ENCODE results near the gene BBS9. TPM values are rescaled to one million over a fixed set of nuclear protein-coding genes. Genes with fewer than 3 reads are reported as not detected.
A peak's percentile ranks its signal among the peaks of the same experiment; 100 is the strongest.

The BBS9 gene
- 9.4 and 13.0 TPM in 2 replicates for total RNA-seq (2022)
- percentile 50 among the genes with signal in this experiment for Bru-seq, nascent RNA
- BruChase-seq, experiment 1, labeled RNA remaining after a 6-hour chase, result percentile 39 among the genes with signal in this experiment
- percentile 42 among the genes with signal in this experiment for BruChase-seq, experiment 2, labeled RNA remaining after a 2-hour chase
- long read RNA-seq, partial matches to known transcripts, result 0 of 5 reads
- long read RNA-seq, other reads (novel, unspliced or antisense), result 5 of 5 reads

DNA sequence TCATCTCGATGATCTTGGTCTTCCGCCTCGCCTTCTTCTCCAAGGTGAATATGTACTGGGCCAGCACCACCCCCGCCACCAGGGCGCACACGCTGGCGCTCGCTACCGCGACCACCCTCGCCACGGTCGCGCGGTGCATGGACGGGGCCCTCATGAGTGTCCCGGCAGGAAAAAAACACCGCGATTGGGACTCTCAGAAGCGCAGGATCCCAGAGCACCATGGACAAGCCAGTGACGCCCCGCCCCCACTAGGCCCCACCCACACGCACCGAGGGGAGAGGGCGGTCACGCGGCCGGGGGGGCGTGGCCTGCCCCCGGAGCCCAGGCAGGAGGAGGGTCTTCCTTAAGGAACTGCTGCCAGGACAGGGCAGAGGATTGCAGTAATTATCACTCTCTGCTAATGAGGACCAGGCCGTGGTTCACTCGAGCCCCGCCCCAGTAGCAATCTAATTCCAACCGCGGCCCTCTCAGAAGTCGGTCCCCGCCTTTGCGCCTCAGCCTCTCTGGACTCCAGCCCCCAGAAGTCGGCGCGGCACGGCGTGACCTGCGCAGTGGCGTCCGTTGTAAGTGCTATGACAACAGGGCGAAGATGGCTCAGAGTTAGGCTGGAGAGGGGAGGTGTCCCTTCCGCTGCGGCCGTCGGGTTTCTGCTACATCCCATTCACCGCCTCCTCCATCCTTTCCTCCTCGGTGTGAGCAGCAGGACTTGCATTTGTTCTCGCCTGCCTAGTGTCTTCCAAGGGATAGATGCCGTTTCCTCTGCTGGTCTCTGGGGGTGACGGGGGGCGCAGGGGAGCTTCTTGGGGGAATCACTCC, at the start of gene BBS9:
Gene BBS9, plus strand, starts transcription at position 575 of the 816 bp plus-strand sequence. CDS start 16,689 bp downstream, outside the sequence.
- Mint-ChIP-seq H3K4me3 (ENCODE audit: low read depth, unreplicated experiment) (peak within 1 kb of the TSS; percentile 91), H3K9me3 (ENCODE audit: low read depth, unreplicated experiment) (no peaks in the 10 kb centered on the region), H3K36me3 (ENCODE audit: insufficient read depth, unreplicated experiment) (peaks cover 20% of the 10 kb centered on the region), H3K27ac (ENCODE audit: unreplicated experiment) (peak within 1 kb of the TSS; percentile 78), H3K27me3 (ENCODE audit: unreplicated experiment) (no peaks in the 10 kb centered on the region), H3K4me1 (ENCODE audit: low read depth, unreplicated experiment) (no peaks in the 10 kb centered on the region)
- TF ChIP-seq CTCF (IDR thresholded peaks at IDR 0.05; ENCODE audit: unreplicated experiment), result no peak
- peak; percentile 95 for DNase-seq
- no TSS peak for BruUV-seq (replicated peaks)
- intact Hi-C loops (cut with micrococcal nuclease; ENCODE audit: unreplicated experiment), result no loop called here
- CTCF ChIA-PET, result interaction anchor here (1.1 kb wide), 1 partner anchor 21 kb away, joined by 3 read pairs; no protein-coding TSS in a partner anchor

GRCh38 chr7:33079763-33080690, 49.3 kb upstream of the BBS9 start:
- H3K27ac Mint-ChIP-seq (ENCODE audit: unreplicated experiment), result no peak overlapping the region
- BruUV-seq (replicated peaks), result no TSS peak
- intact Hi-C loops (cut with micrococcal nuclease; ENCODE audit: unreplicated experiment), result no loop called here
- DNase-seq, result no peak
- H3K9me3 Mint-ChIP-seq (ENCODE audit: low read depth, unreplicated experiment), result no peaks in the 10 kb centered on the region
- peaks cover 44% of the 10 kb centered on the region for H3K27me3 Mint-ChIP-seq (ENCODE audit: unreplicated experiment)
- no peak overlapping the region for H3K4me3 Mint-ChIP-seq (ENCODE audit: low read depth, unreplicated experiment)
- H3K36me3 Mint-ChIP-seq (ENCODE audit: insufficient read depth, unreplicated experiment), result no peaks in the 10 kb centered on the region
- TF ChIP-seq CTCF (IDR thresholded peaks at IDR 0.05; ENCODE audit: unreplicated experiment), result no peak
- peaks cover 14% of the 10 kb centered on the region for H3K4me1 Mint-ChIP-seq (ENCODE audit: low read depth, unreplicated experiment)
- CTCF ChIA-PET, result no interaction called here

DNA sequence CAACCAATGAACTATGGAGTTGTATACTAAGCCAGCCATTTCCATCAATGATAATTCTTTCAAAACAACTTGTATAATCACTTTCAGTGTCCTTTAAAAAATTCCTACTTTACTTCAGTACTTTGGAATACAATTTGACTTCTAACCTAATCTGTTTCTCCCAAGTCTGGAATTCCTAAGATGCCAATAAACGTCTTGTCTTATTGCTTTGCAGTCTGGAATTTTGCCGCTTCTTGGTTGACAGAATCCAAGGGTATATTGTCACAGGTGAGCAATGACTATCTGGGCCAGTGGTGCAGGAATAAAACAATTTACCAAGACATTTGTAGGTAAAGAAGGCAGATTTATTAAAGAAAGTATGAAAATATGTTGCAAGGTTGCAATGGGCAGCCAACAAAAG, 42.0 kb upstream of the BBS9 start:
- CTCF ChIA-PET, result no interaction called here
- Mint-ChIP-seq H3K27me3 (ENCODE audit: unreplicated experiment) (no peaks in the 10 kb centered on the region), H3K27ac (ENCODE audit: unreplicated experiment) (no peak overlapping the region), H3K9me3 (ENCODE audit: low read depth, unreplicated experiment) (no peaks in the 10 kb centered on the region), H3K4me1 (ENCODE audit: low read depth, unreplicated experiment) (no peaks in the 10 kb centered on the region), H3K36me3 (ENCODE audit: insufficient read depth, unreplicated experiment) (no peaks in the 10 kb centered on the region), H3K4me3 (ENCODE audit: low read depth, unreplicated experiment) (no peak overlapping the region)
- no peak for DNase-seq
- no TSS peak for BruUV-seq (replicated peaks)
- intact Hi-C loops (cut with micrococcal nuclease; ENCODE audit: unreplicated experiment), result no loop called here
- no peak for TF ChIP-seq CTCF (IDR thresholded peaks at IDR 0.05; ENCODE audit: unreplicated experiment)

GRCh38 chr7:33087858-33088257, 41.5 kb upstream of the BBS9 start:
- no peak for DNase-seq
- Mint-ChIP-seq H3K4me1 (ENCODE audit: low read depth, unreplicated experiment) (no peaks in the 10 kb centered on the region), H3K9me3 (ENCODE audit: low read depth, unreplicated experiment) (no peaks in the 10 kb centered on the region), H3K27ac (ENCODE audit: unreplicated experiment) (no peak overlapping the region), H3K4me3 (ENCODE audit: low read depth, unreplicated experiment) (no peak overlapping the region), H3K36me3 (ENCODE audit: insufficient read depth, unreplicated experiment) (no peaks in the 10 kb centered on the region), H3K27me3 (ENCODE audit: unreplicated experiment) (no peaks in the 10 kb centered on the region)
- CTCF ChIA-PET, result no interaction called here
- TF ChIP-seq CTCF (IDR thresholded peaks at IDR 0.05; ENCODE audit: unreplicated experiment), result no peak
- intact Hi-C loops (cut with micrococcal nuclease; ENCODE audit: unreplicated experiment), result no loop called here
- BruUV-seq (replicated peaks), result no TSS peak

Measured in Calu3 (cell line).